Frontal cortex (tissue), 4 donors: Measurements from ENCODE around the gene KRTAP19-7. TPM values are rescaled to one million over a fixed set of nuclear protein-coding genes. Genes with fewer than 3 reads are reported as not detected.

ENCODE experiments used
- DNase-seq, 2 donors: peaks; one replicate each; pipeline ENCODE4 v3.0.0; 2012; ENCODE audit warnings: low spot score in 2 of 2
- FAIRE-seq: peaks from 2 replicates; lab custom pipeline; 2012; peaks lifted over from hg19 to GRCh38; lab: Jason Lieb, UNC
- total RNA-seq: library from RNA; depleted of rRNA; stranded (reverse); fragments of >200 nt; gene quantifications from one replicate; pipeline ENCODE4 v1.2.3, GENCODE V29; 2014
- donor health status: control.
- donor health status: control.
- donor health status: control.

Gene KRTAP19-7
- not detected for total RNA-seq

DNA sequence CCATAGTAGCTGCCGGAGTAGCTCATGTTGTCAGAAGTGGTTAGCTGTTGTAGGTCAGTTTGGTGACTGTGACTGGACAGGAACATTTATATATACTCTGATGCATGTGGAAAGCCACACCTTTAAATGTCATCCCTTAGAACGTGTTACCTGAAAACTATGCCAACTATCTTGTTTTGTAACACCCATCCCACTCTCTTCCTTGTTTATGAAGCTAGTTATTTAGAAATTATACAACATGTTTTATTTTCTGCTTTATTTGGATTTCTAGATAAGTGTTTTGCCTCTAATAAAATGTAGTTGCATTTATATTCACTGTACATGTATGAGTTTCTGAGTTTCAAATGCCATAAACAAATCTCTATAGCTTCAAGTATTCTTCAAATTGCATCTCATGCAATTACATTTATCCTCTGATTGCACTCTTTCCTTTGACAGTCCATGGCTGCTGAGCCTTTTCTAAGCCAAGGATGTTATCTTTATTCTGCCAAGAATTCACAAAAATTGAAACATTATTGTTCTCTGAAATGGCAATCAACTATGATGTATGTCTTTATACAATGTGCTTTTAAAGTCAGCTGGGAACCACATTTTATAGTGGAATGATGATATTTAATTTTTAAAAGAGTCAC lies at the start of gene KRTAP19-7:
Gene KRTAP19-7 (minus strand): TSS at position 51 of the 632 bp plus-strand sequence. CDS start 25 bp downstream, at position 26.
- no peak for FAIRE-seq
- DNase-seq: no peak

GRCh38 chr21:30605968-30606367 lies 44.9 kb upstream of the KRTAP19-7 start:
- DNase-seq (no peak), FAIRE-seq (no peak)

DNA sequence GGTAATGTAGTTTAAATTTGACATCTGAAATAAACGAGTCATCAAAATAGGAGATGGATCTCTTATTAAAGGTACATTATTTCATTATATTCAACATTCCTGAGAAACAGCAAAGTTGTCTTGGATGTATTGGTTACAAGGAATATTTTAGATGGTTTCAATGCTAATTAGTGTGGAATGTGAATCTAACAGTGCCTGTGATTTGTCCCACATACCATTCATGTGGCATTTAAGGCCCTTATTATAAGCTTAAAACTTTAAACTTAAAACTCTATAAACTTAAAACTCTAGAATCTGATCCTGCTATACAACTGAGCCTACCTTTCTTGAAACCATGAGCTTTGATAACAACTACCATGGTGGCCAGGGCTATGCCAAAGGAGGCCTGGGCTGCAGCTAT lies 39.7 kb upstream of the KRTAP19-7 start, which contains the start of gene KRTAP22-1:
Gene KRTAP22-1 (plus strand): TSS at position 301 of the 400 bp plus-strand sequence.
- DNase-seq: no peak
- no peak for FAIRE-seq

DNA sequence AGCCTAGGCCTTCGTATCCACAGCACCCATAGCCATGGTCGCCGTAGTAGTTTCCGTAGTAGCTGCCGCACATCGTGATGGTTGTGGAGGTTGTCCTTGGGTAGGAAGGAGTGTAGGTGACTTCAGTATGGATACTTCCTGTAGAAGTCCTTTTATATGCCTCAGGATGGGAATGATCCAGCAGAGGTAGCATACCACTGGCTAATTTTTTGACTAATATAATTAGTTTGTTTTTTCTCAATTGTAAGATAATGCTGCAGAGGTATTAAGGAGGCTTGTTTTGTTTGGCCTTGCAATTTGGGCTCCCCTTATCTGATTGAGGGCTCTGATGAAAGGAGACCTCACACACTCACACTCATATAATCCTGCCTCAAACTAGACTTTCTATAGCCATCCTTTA lies 37.7 kb upstream of the KRTAP19-7 start, which contains the start of gene KRTAP6-2:
Gene KRTAP6-2 (minus strand): TSS at position 101 of the 400 bp plus-strand sequence. CDS start 28 bp downstream, at position 73.
- no peak for FAIRE-seq
- no peak for DNase-seq

DNA sequence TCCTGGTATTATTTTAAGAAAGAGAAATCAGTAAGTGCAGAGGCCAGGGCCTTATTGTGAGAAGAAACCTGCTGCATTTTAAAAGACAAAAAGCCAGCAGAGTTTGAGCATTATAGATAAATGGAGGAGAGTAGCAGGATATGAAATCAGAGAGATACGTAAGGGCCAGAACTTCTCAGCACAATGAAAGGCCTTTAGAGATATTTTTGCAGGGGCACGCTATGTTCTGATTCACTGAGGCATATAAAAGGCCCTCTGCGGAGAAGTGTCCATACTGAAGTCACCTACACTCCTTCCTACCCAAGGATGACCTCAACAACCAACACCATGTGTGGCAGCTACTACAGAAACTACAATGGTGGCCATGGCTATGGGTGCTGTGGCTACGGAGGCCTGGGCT lies 31.0 kb upstream of the KRTAP19-7 start, which contains the start of gene KRTAP6-3:
Gene KRTAP6-3 (plus strand): TSS at position 301 of the 400 bp plus-strand sequence. CDS start 6 bp downstream, at position 307.
- FAIRE-seq (no peak), DNase-seq (no peak)

GRCh38 chr21:30590297-30590696 lies 29.2 kb upstream of the KRTAP19-7 start, which contains the start of gene KRTAP22-2:
Gene KRTAP22-2, minus strand, starts transcription at chr21:30590397.
- DNase-seq: no peak

DNA sequence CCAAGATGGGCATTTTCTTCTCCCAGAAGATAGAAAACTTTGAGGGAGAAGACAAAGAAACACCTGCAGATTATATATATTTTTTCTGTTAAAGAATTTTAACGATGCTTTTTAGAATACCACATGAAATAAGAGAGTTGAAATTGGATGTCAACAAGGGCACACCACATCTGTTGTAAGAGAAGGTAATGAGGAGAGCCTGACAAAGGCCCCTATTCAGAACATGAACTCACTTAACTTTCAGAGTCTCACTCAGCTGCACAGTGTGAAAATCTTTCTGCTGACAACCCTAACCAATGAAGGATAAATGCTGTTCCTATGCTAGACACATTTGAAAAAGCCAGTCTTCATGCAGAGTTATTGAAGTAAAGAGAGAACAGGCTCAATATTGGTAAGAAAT lies 21.8 kb upstream of the KRTAP19-7 start:
- no peak for FAIRE-seq
- no peak for DNase-seq

More at GRCh38 chr21:30590297-30590696, 29.2 kb upstream of the KRTAP19-7 start, which contains the start of gene KRTAP22-2:
- FAIRE-seq: no peak

GRCh38 chr21:30580132-30580531 lies 19.0 kb upstream of the KRTAP19-7 start:
- no peak for FAIRE-seq
- no peak for DNase-seq

DNA sequence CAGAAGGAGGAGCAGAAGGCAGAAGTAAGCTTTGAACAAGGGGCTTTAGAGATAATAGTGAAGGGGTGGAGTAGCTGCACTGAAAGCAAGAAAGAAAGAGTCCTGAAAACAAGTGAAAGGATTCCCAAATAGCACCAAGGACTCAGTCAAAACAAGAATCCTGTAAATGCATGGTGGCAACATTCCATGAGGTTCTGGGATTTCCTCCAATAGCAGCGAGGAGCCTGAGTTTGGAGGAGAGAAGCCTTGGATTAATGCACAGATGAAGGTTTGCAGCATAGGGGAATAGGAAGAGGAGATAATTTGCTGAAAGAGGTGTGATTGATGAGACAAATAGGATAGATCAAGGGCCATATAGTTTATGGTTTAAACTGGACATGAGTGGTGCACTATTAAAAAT lies 18.2 kb upstream of the KRTAP19-7 start:
- DNase-seq: no peak
- no peak for FAIRE-seq

DNA sequence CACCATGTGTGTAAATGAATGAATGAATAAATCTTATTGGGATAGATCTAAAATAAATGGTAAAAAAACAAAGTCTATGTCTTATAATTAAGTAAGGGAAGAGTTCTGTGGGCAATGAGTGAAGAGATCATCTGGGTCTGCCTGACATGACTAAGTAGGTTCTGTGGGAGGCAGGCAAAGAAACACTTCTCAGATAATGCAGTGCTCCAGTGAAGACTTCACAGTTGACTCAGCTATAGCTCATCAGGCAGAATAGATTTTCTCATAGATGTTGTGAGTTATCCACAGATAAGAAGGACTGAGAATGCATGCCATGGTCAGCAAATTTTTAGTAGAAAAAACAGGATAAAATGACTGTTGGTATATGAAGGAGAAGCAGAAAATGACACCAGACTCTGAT lies 16.7 kb upstream of the KRTAP19-7 start:
- DNase-seq (no peak), FAIRE-seq (no peak)

DNA sequence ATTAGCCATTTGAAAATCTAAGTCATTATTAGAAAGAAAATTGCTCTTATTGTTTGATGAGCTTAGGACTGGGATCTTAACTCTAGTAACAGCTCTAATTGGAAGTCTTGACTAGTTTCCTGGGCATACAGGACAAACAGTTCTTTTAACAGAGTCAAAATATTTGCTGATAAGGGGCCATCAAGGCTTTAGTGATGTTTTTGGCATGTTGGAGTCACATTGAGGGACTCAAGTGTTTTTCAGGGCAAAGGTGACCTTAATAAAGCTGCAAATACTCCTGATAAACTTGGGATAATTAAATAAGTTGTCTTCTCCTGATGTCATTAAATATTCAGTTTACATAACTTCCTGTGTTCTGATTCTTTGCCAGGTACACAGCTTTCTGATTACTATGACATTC lies 6.5 kb upstream of the KRTAP19-7 start:
- DNase-seq (no peak), FAIRE-seq (no peak)

DNA sequence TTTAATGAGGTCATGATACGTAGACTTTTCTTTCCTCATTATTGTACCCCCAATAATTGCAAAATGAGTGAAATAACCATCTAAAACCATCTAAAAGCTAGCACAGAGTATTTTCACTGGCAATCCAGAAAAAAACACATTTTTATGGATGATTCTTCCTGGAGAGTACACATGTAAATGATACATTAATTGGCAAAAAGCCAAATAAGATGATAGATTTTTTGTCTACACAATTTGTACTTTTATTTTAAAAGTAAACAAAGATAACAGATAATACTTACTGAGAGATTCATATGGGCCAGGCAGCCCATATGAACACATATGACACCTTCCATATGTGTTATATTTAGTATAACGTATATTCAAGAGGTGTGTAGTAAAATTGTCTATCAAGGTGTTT lies 2.5 kb upstream of the KRTAP19-7 start:
- FAIRE-seq (no peak), DNase-seq (no peak)

DNA sequence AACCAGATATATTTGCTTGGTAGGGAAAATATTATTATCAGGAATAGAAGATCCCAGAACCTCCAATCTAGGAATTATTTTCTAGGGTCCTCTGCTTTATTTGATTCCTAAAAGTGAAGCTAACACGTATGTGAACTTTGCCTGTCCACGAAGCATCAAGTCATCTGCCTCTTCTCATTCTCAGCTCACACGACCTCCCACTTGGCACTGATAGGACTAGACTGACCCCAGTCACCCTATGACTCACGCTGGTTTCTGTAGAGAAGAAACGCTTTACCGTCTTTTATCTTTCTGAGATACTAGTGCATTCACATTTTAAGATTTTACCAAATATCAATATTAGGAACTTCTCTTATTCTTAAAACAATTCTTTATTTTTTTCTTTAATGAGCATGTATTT lies 2.0 kb upstream of the KRTAP19-7 start:
- DNase-seq (no peak), FAIRE-seq (no peak)

GRCh38 chr21:30561957-30562356 lies 843 bp upstream of the KRTAP19-7 start:
- DNase-seq: no peak
- no peak for FAIRE-seq

DNA sequence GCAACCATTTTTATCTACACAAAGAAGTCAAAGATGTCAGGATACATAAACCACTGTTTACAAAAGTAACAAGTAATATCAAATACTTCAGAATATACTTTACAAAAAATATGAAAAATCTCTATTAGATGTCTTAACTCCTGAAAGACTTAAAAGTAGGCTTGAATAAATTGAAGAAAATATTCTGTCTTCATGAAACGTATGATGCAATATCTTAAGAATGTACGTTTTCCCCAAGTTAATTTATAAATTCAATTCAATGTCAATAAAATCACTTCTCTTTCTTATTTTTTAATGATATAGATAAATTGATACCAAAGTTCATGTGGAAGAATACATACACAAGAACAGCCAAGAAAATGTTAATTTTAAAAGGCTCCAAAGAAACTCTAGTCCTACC lies 6.0 kb downstream of the KRTAP19-7 start:
- FAIRE-seq: peak; percentile 13
- DNase-seq: no peak

- no peak for DNase-seq
- no peak for FAIRE-seq
Measured at GRCh38 chr21:30552782-30553181, 8.3 kb downstream of the KRTAP19-7 start.

- DNase-seq (no peak), FAIRE-seq (no peak)
Measured at GRCh38 chr21:30541764-30542163, 19.4 kb downstream of the KRTAP19-7 start, which contains the start of gene KRTAP19-6. Gene KRTAP19-6, minus strand, starts transcription at chr21:30541864. Its CDS starts 31 bp downstream, at chr21:30541833.

DNA sequence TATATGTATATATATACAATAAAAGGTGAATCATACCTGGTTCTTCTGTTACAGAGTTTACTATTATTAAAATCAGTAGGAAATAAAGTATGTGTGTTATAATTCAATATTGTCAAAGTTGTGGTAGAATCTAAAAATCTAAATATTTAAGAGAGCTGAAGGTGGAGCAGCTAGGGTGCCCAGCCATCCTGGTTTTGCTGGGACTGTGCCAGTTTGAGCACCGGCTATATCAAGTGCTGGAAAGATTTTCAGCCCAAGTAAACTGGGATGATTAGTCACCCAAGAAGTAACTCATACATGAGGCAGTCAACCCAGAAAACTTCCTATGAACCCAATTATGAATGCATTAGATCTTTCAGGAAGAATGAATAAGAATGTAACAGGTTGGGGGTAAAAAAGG lies 42.2 kb downstream of the KRTAP19-7 start:
- DNase-seq (no peak), FAIRE-seq (no peak)

DNA sequence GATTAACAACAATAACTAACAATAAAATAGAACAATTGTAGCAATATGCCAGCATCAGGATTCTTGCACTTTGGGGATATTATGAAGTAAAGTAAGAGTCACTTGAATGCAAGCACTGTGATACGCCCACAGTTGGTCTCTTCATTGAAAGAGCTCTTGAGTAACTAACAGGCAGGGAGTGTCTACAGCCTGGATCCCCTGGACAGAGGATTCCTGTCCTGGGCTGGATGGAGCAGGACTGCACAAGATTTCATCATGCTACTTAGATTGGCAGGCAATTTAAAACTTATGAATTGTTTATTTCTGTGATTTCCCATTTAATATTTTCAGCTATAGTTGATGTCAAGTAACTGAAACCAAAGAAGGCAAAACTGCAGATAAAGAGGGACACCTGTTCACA lies 45.4 kb downstream of the KRTAP19-7 start:
- no peak for DNase-seq
- FAIRE-seq: no peak
